GM12878 (cell line): Measurements from ENCODE around the gene CCL4. TPM values are rescaled to one million over a fixed set of nuclear protein-coding genes. Genes with fewer than 3 reads are reported as not detected.

Source experiments
- ATAC-seq: fragments of 200-7000 bp; cut with Tn5 transposase; 3 replicates; pipeline ENCODE4 v1.9.1; 2020; ENCODE audit warnings: mild to moderate bottlenecking, moderate library complexity
- BruUV-seq: library from RNA; stranded (reverse); fragments of 400-500 nt; replicated peaks from 2 replicates; lab custom pipeline; 2021; lab: Mats Ljungman, UMichigan
- CTCF ChIA-PET: fragments of 300-600 bp; sonication (Branson Sonifier 250); formaldehyde crosslinking; extraction: SDS; loops from one replicate; lab custom pipeline; 2021; ENCODE audit warnings: inconsistent platforms; lab: Yijun Ruan, JAX
- POLR2A ChIA-PET: fragments of 350-600 bp; formaldehyde crosslinking; extraction: SDS; loops from one replicate; lab custom pipeline; 2021; ENCODE audit warnings: inconsistent platforms; lab: Charles Lee
- RAD21 ChIA-PET: fragments of 300-600 bp; sonication (Branson Sonifier 250); formaldehyde crosslinking; loops from one replicate; lab custom pipeline; 2023; ENCODE audit warnings: antibody characterized with exemption; ENCODE audit not compliant: unreplicated experiment; lab: Charles Lee
- SMC1A ChIA-PET: fragments of 300-600 bp; sonication (Branson Sonifier 250); formaldehyde crosslinking; loops from one replicate; lab custom pipeline; 2023; ENCODE audit not compliant: unreplicated experiment, uncharacterized antibody; lab: Charles Lee
- DNase-seq: peaks from one replicate; pipeline ENCODE4 v3.0.0-alpha.2; 2011; ENCODE audit warnings: low read depth, low spot score
- FAIRE-seq: peaks from 3 replicates; lab custom pipeline; 2011; peaks lifted over from hg19 to GRCh38; lab: Jason Lieb, UNC
- H2AFZ ChIP-seq: 2 replicates; pipeline ENCODE4 v1.6.0; 2011; ENCODE audit warnings: low read depth, low read length, control low read depth; ENCODE audit not compliant: control insufficient read depth
- H3K27ac ChIP-seq: 2 replicates; pipeline ENCODE4 v1.5.1; 2011; ENCODE audit warnings: control low read depth; ENCODE audit not compliant: control insufficient read depth, insufficient read depth
- H3K27me3 ChIP-seq, 2 experiments: replicated peaks in 1 of 2; 2 replicates each; pipeline versions ENCODE4 v1.6.0 to v1.6.1; 2011; ENCODE audit warnings: low read length in 1 of 2; ENCODE audit not compliant: control insufficient read depth in 2 of 2, insufficient read depth in 2 of 2
- H3K36me3 ChIP-seq, 2 experiments: 2 replicates each; pipeline ENCODE4 v1.5.1; 2011; ENCODE audit warnings: low read length in 1 of 2; ENCODE audit not compliant: control insufficient read depth in 2 of 2, insufficient read depth in 2 of 2
- H3K4me1 ChIP-seq: 2 replicates; pipeline ENCODE4 v1.6.1; 2011; ENCODE audit warnings: mild to moderate bottlenecking, low read length, moderate library complexity, mixed read lengths; ENCODE audit not compliant: control insufficient read depth, insufficient read depth
- H3K4me2 ChIP-seq: 2 replicates; pipeline ENCODE4 v1.6.0; 2011; ENCODE audit warnings: control low read depth; ENCODE audit not compliant: control insufficient read depth, insufficient read depth
- H3K4me3 ChIP-seq: fragments of 200-600 bp; sonication (generic); 2 replicates; pipeline ENCODE4 v1.5.1; 2016
- H3K79me2 ChIP-seq: 2 replicates; pipeline ENCODE4 v1.6.0; 2011; ENCODE audit warnings: low read length; ENCODE audit not compliant: control insufficient read depth, insufficient read depth
- H3K9ac ChIP-seq: 2 replicates; pipeline ENCODE4 v1.8.0; 2011; ENCODE audit warnings: low read length, control low read depth, mixed read lengths; ENCODE audit not compliant: control insufficient read depth, insufficient read depth
- H3K9me3 ChIP-seq: replicated peaks from 3 replicates; pipeline ENCODE4 v1.5.1; 2011; ENCODE audit warnings: mild to moderate bottlenecking, low read length; ENCODE audit not compliant: control insufficient read depth, insufficient read depth
- H4K20me1 ChIP-seq: 2 replicates; pipeline ENCODE4 v1.6.0; 2011; ENCODE audit not compliant: control insufficient read depth, insufficient read depth
- KLF5 ChIP-seq: fragments of 450-650 bp; IDR thresholded peaks from 2 replicates; pipeline ENCODE4 v1.6.1; 2014; ENCODE audit warnings: mild to moderate bottlenecking; ENCODE audit not compliant: partially characterized antibody
- LARP7 ChIP-seq: fragments of 450-650 bp; IDR thresholded peaks from 2 replicates; pipeline ENCODE4 v1.6.1; 2017; ENCODE audit warnings: mild to moderate bottlenecking
- NBN ChIP-seq: fragments of 450-650 bp; IDR thresholded peaks from 2 replicates; pipeline ENCODE4 v1.6.1; 2016
- NFYA ChIP-seq: IDR thresholded peaks from 2 replicates; pipeline ENCODE4 v1.6.1; 2011; ENCODE audit warnings: low read depth, mild to moderate bottlenecking, low read length, improper control_type of control experiment, borderline replicate concordance
- POLR2AphosphoS5 ChIP-seq: IDR thresholded peaks from 2 replicates; pipeline ENCODE4 v1.6.1; 2011; ENCODE audit warnings: mild to moderate bottlenecking, low read length, inconsistent platforms
- TARDBP ChIP-seq: IDR thresholded peaks from 2 replicates; pipeline ENCODE4 v1.6.1; 2016; ENCODE audit warnings: borderline replicate concordance
- ZBTB4 ChIP-seq: fragments of 450-650 bp; formaldehyde crosslinking; IDR thresholded peaks from 2 replicates; pipeline ENCODE4 v1.4.0; 2022; ENCODE audit warnings: mild to moderate bottlenecking, moderate library complexity
- WGBS: methylation state at CpG from one replicate; pipeline ENCODE4 v1.1.6; 2016; ENCODE audit warnings: low lambda C conversion rate; ENCODE audit not compliant: insufficient replicate concordance, insufficient coverage; ENCODE audit errors: missing lambda C conversion rate; 5-methylcytosine and 5-hydroxymethylcytosine counted together
- in situ Hi-C: fragments of 300-500 bp; cut with MboI; formaldehyde crosslinking; loops from 9 replicates; pipeline ENCODE4 v1.14.3; 2018; ENCODE audit warnings: mixed read lengths
- intact Hi-C: fragments of 100-400 bp; cut with micrococcal nuclease; formaldehyde crosslinking; loops from one replicate; pipeline ENCODE4 v1.14.2; 2022; ENCODE audit not compliant: unreplicated experiment
- polyA plus RNA-seq, 11 experiments: library from polyadenylated mRNA; depleted of rRNA in 4 of 11; unstranded in 6 of 11; stranded (reverse) in 5 of 11; fragments of >200 nt; fragmentation: Nextera tagmentation in 4 of 11; fragmentation: Illumina TruSeq in 1 of 11; extraction: Ambion mirVana in 4 of 11; extraction: Trizol in 1 of 11; gene quantifications; 1 replicate in 1 of 11; 2 replicates in 10 of 11; pipeline versions ENCODE4 v1.2.1 to v1.2.3, GENCODE V29; 2011 to 2016; ENCODE audit warnings: inconsistent platforms in 2 of 11, missing spikeins in 2 of 11, low read depth in 1 of 11
- total RNA-seq, 4 experiments: library from RNA; depleted of rRNA in 3 of 4; stranded (reverse); fragments of >200 nt in 3 of 4; fragmentation: Illumina TruSeq in 1 of 4; extraction: Trizol in 1 of 4; gene quantifications; 2 replicates each; pipeline versions ENCODE4 v1.2.1 to v1.2.3, GENCODE V29; 2013 to 2021
- TF ChIP-seq, protein P1 (sequence below): fragments of 450-650 bp; IDR thresholded peaks from 2 replicates; pipeline ENCODE4 v1.6.1; 2017; ENCODE audit warnings: mild to moderate bottlenecking, low read depth, inconsistent platforms; ENCODE audit not compliant: poor library complexity, severe bottlenecking
- TF ChIP-seq, protein P2 (sequence below): IDR thresholded peaks from 2 replicates; pipeline ENCODE4 v1.6.1; 2012; ENCODE audit warnings: improper control_type of control experiment, low read depth, low read length; ENCODE audit not compliant: insufficient replicate concordance
- TF ChIP-seq, protein P3 (sequence below): IDR thresholded peaks from 2 replicates; pipeline ENCODE4 v1.6.1; 2012; ENCODE audit warnings: mild to moderate bottlenecking, low read depth, low read length

CCL4 gene
- total and polyA plus RNA-seq, 10 of the 15 experiments (the other 5 are each of a cell fraction or from before 2014, with no cell fraction given): 18.7 to 741 (median 79.4) TPM

DNA sequence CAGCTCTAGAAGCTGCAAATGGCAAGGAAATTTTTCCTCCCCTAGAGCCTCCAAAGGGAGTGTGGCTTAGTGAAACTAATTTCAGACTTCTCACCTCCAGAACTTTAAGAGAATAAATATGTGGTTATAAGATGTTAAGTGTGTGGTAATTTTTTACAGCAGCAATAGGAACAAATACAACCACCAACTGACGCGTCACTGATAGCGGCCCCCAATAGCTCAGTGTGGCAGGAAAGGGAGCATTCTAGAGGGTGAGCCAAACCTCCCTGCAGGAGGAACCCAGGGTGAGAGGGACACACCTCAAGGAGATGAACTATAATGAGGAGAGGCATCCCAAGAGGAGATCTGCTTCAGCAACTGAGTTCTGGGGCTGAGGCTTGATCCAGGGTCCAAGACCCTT is 4.0 kb downstream of the CCL4 start:
- no peak for FAIRE-seq
- CTCF ChIA-PET: no interaction called here
- in situ Hi-C loops: no loop called here
- TF ChIP-seq NFYA: no peak
- TF ChIP-seq, protein P1, sequence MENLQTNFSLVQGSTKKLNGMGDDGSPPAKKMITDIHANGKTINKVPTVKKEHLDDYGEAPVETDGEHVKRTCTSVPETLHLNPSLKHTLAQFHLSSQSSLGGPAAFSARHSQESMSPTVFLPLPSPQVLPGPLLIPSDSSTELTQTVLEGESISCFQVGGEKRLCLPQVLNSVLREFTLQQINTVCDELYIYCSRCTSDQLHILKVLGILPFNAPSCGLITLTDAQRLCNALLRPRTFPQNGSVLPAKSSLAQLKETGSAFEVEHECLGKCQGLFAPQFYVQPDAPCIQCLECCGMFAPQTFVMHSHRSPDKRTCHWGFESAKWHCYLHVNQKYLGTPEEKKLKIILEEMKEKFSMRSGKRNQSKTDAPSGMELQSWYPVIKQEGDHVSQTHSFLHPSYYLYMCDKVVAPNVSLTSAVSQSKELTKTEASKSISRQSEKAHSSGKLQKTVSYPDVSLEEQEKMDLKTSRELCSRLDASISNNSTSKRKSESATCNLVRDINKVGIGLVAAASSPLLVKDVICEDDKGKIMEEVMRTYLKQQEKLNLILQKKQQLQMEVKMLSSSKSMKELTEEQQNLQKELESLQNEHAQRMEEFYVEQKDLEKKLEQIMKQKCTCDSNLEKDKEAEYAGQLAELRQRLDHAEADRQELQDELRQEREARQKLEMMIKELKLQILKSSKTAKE: no peak
- TF ChIP-seq POLR2AphosphoS5: no peak
- no peak for TF ChIP-seq NBN
- no peak for TF ChIP-seq TARDBP
- TF ChIP-seq KLF5: no peak
- no peak for TF ChIP-seq LARP7
- TF ChIP-seq, protein P2, sequence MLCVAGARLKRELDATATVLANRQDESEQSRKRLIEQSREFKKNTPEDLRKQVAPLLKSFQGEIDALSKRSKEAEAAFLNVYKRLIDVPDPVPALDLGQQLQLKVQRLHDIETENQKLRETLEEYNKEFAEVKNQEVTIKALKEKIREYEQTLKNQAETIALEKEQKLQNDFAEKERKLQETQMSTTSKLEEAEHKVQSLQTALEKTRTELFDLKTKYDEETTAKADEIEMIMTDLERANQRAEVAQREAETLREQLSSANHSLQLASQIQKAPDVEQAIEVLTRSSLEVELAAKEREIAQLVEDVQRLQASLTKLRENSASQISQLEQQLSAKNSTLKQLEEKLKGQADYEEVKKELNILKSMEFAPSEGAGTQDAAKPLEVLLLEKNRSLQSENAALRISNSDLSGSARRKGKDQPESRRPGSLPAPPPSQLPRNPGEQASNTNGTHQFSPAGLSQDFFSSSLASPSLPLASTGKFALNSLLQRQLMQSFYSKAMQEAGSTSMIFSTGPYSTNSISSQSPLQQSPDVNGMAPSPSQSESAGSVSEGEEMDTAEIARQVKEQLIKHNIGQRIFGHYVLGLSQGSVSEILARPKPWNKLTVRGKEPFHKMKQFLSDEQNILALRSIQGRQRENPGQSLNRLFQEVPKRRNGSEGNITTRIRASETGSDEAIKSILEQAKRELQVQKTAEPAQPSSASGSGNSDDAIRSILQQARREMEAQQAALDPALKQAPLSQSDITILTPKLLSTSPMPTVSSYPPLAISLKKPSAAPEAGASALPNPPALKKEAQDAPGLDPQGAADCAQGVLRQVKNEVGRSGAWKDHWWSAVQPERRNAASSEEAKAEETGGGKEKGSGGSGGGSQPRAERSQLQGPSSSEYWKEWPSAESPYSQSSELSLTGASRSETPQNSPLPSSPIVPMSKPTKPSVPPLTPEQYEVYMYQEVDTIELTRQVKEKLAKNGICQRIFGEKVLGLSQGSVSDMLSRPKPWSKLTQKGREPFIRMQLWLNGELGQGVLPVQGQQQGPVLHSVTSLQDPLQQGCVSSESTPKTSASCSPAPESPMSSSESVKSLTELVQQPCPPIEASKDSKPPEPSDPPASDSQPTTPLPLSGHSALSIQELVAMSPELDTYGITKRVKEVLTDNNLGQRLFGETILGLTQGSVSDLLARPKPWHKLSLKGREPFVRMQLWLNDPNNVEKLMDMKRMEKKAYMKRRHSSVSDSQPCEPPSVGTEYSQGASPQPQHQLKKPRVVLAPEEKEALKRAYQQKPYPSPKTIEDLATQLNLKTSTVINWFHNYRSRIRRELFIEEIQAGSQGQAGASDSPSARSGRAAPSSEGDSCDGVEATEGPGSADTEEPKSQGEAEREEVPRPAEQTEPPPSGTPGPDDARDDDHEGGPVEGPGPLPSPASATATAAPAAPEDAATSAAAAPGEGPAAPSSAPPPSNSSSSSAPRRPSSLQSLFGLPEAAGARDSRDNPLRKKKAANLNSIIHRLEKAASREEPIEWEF: no peak
- TF ChIP-seq ZBTB4 (CRISPR knock-in tag): no peak
- TF ChIP-seq, protein P3, sequence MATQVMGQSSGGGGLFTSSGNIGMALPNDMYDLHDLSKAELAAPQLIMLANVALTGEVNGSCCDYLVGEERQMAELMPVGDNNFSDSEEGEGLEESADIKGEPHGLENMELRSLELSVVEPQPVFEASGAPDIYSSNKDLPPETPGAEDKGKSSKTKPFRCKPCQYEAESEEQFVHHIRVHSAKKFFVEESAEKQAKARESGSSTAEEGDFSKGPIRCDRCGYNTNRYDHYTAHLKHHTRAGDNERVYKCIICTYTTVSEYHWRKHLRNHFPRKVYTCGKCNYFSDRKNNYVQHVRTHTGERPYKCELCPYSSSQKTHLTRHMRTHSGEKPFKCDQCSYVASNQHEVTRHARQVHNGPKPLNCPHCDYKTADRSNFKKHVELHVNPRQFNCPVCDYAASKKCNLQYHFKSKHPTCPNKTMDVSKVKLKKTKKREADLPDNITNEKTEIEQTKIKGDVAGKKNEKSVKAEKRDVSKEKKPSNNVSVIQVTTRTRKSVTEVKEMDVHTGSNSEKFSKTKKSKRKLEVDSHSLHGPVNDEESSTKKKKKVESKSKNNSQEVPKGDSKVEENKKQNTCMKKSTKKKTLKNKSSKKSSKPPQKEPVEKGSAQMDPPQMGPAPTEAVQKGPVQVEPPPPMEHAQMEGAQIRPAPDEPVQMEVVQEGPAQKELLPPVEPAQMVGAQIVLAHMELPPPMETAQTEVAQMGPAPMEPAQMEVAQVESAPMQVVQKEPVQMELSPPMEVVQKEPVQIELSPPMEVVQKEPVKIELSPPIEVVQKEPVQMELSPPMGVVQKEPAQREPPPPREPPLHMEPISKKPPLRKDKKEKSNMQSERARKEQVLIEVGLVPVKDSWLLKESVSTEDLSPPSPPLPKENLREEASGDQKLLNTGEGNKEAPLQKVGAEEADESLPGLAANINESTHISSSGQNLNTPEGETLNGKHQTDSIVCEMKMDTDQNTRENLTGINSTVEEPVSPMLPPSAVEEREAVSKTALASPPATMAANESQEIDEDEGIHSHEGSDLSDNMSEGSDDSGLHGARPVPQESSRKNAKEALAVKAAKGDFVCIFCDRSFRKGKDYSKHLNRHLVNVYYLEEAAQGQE: no peak

More for the DNA sequence above, 4.0 kb downstream of the CCL4 start:
- no TSS peak for BruUV-seq
- WGBS: 100% methylated on average over 3 of the region's 3 CpGs
- POLR2A ChIA-PET: no interaction called here
- Histone ChIP-seq H3K79me2 (no peaks in the 10 kb centered on the region), H3K27ac (no peak overlapping the region), H3K4me2 (no peak overlapping the region), H4K20me1 (no peaks in the 10 kb centered on the region), H3K4me1 (peaks cover 13% of the 10 kb centered on the region), H3K9ac (no peak overlapping the region), H2AFZ (no peak overlapping the region), H3K27me3 (no peaks in the 10 kb centered on the region), H3K4me3 (no peak overlapping the region), H3K9me3 (peaks cover 9% of the 10 kb centered on the region; the same call in 2 of the 3 replicates), H3K36me3 (no peaks in the 10 kb centered on the region)
- intact Hi-C loops: no loop called here
- RAD21 ChIA-PET: interaction anchor here (1.3 kb wide), 2 partner anchors 9 to 21 kb away, joined by 3 read pairs; no protein-coding TSS in a partner anchor
- ATAC-seq (no peak), DNase-seq (no peak)
- SMC1A ChIA-PET: interaction anchor here (1.1 to 5.5 kb wide), 2 partner anchors 11 to 40 kb away, joined by 4 to 39 read pairs; no protein-coding TSS in a partner anchor
